Ishikawa (cell line): ENCODE data around the gene ATG4A.

ENCODE experiments used
- EP300 ChIP-seq: IDR thresholded peaks from 2 replicates; pipeline ENCODE4 v1.6.1; 2012; ENCODE audit warnings: borderline replicate concordance
- RAD21 ChIP-seq: IDR thresholded peaks from 2 replicates; pipeline ENCODE4 v1.6.1; 2012; ENCODE audit warnings: low read depth
- TAF1 ChIP-seq: IDR thresholded peaks from 2 replicates; pipeline ENCODE4 v1.6.1; 2012; ENCODE audit warnings: low read depth, mild to moderate bottlenecking
- TCF12 ChIP-seq: IDR thresholded peaks from 2 replicates; pipeline ENCODE4 v1.6.1; 2012; ENCODE audit warnings: low read depth
- ZBTB7A ChIP-seq: IDR thresholded peaks from 2 replicates; pipeline ENCODE4 v1.6.1; 2012; ENCODE audit warnings: low read depth
- TF ChIP-seq, protein P1 (sequence below): IDR thresholded peaks from 2 replicates; pipeline ENCODE4 v1.6.1; 2012
- TF ChIP-seq, protein P2 (sequence below): IDR thresholded peaks from 2 replicates; pipeline ENCODE4 v1.6.1; 2012; ENCODE audit warnings: low read depth, mild to moderate bottlenecking

DNA sequence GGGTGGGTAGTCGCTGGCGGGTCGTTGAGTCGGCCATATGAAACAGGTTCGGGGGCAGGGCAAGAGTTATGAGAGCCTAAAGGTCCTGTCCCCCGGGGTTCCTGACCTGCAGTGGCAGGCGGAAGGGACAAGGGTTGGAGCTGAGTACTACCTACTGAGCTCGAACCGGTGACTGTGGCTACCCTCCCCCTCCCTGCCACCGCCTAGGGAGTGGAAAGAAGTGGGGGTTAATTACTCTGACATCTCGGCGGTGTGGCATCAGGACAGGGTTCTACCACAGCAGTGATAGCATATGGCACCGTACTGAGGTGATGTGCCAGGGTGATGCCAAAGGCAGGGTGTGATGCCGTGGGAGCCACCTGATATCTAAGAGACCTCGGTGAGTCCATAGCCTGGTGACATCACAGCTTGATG, 307 bp downstream of the ATG4A start:
- TF ChIP-seq TCF12 (no peak), RAD21 (no peak), EP300 (no peak), TAF1 (no peak), ZBTB7A (no peak)
- TF ChIP-seq, protein P1, sequence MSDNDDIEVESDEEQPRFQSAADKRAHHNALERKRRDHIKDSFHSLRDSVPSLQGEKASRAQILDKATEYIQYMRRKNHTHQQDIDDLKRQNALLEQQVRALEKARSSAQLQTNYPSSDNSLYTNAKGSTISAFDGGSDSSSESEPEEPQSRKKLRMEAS, result no peak
- TF ChIP-seq, protein P2, sequence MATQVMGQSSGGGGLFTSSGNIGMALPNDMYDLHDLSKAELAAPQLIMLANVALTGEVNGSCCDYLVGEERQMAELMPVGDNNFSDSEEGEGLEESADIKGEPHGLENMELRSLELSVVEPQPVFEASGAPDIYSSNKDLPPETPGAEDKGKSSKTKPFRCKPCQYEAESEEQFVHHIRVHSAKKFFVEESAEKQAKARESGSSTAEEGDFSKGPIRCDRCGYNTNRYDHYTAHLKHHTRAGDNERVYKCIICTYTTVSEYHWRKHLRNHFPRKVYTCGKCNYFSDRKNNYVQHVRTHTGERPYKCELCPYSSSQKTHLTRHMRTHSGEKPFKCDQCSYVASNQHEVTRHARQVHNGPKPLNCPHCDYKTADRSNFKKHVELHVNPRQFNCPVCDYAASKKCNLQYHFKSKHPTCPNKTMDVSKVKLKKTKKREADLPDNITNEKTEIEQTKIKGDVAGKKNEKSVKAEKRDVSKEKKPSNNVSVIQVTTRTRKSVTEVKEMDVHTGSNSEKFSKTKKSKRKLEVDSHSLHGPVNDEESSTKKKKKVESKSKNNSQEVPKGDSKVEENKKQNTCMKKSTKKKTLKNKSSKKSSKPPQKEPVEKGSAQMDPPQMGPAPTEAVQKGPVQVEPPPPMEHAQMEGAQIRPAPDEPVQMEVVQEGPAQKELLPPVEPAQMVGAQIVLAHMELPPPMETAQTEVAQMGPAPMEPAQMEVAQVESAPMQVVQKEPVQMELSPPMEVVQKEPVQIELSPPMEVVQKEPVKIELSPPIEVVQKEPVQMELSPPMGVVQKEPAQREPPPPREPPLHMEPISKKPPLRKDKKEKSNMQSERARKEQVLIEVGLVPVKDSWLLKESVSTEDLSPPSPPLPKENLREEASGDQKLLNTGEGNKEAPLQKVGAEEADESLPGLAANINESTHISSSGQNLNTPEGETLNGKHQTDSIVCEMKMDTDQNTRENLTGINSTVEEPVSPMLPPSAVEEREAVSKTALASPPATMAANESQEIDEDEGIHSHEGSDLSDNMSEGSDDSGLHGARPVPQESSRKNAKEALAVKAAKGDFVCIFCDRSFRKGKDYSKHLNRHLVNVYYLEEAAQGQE, result no peak
